Esophagus muscularis mucosa (tissue), 4 donors: Measurements from ENCODE around the gene SLC44A2. TPM values are rescaled to one million over a fixed set of nuclear protein-coding genes. Genes with fewer than 3 reads are reported as not detected.

Experiments
- DNase-seq: peaks from one replicate; pipeline ENCODE4 v3.0.0-alpha.2; 2017; ENCODE audit errors: extremely low spot score
- H3K27ac ChIP-seq, 4 donors: fragments of 200-600 bp; sonication (generic); replicated peaks in 1 of 4; 1 replicate in 3 of 4; 2 replicates in 1 of 4; pipeline ENCODE4 v1.5.1; 2016 to 2019; ENCODE audit warnings: mild to moderate bottlenecking in 1 of 4
- H3K27me3 ChIP-seq, 4 donors: fragments of 200-600 bp; sonication (generic); one replicate each; pipeline versions ENCODE4 v1.5.1 to v1.6.0; 2016 to 2019
- H3K36me3 ChIP-seq, 4 donors: fragments of 200-600 bp; sonication (generic); one replicate each; pipeline ENCODE4 v1.5.1; 2016 to 2019
- H3K4me1 ChIP-seq, 4 donors: fragments of 200-600 bp; sonication (generic); one replicate each; pipeline ENCODE4 v1.5.1; 2016 to 2019
- H3K4me3 ChIP-seq, 4 donors: fragments of 200-600 bp; sonication (generic); 1 replicate in 2 of 4; 2 replicates in 2 of 4; pipeline ENCODE4 v1.5.1; 2016 to 2019; ENCODE audit warnings: mild to moderate bottlenecking in 4 of 4, moderate library complexity in 1 of 4
- H3K9me3 ChIP-seq, 4 donors: fragments of 200-600 bp; sonication (generic); 1 replicate in 3 of 4; 2 replicates in 1 of 4; pipeline ENCODE4 v1.5.1; 2016 to 2019
- CTCF ChIP-seq, 3 experiments: fragments of 200-600 bp in 2 of 3; fragments of 450-650 bp in 1 of 3; sonication (generic) in 2 of 3; IDR thresholded peaks; one replicate each; pipeline ENCODE4 v1.5.1; 2017 to 2019; ENCODE audit warnings: antibody characterized with exemption in 3 of 3, mild to moderate bottlenecking in 2 of 3, moderate library complexity in 1 of 3
- EP300 ChIP-seq: sonication (generic); formaldehyde crosslinking; IDR thresholded peaks from one replicate; pipeline ENCODE4 v1.6.1; 2017; ENCODE audit warnings: antibody characterized with exemption
- POLR2A ChIP-seq: fragments of 450-650 bp; IDR thresholded peaks from one replicate; pipeline ENCODE4 v1.6.1; 2017; ENCODE audit warnings: antibody characterized with exemption, moderate library complexity, mild to moderate bottlenecking, low read depth
- POLR2AphosphoS5 ChIP-seq, 2 donors: sonication (generic); formaldehyde crosslinking; IDR thresholded peaks; one replicate each; pipeline ENCODE4 v1.6.1; 2017; ENCODE audit warnings: antibody characterized with exemption in 2 of 2
- WGBS: methylation state at CpG from one replicate; pipeline ENCODE4 v1.1.5; 2018; 5-methylcytosine and 5-hydroxymethylcytosine counted together
- intact Hi-C: fragments of 100-400 bp; cut with DNase I; formaldehyde crosslinking; loops from one replicate; pipeline ENCODE4 v1.15.1; 2023
- total RNA-seq, 4 donors: library from RNA; depleted of rRNA; stranded (reverse); fragments of >200 nt; gene quantifications; one replicate each; pipeline versions ENCODE4 v1.1.0 to v1.2.1, GENCODE V29; 2016

The SLC44A2 gene
- total RNA-seq, 4 donors from 2014 or later, result 26.2 to 71.2 (median 46.1) TPM

- H3K4me1 ChIP-seq, result peaks cover 15 to 36% (median 23%) of the 10 kb centered on the region in 4 donors
- 14% methylated on average over 11 of the region's 14 CpGs for WGBS
Measured at GRCh38 chr19:10644260-10645007, 19.1 kb downstream of the SLC44A2 start.

GRCh38 chr19:10646456-10647159 is 21.3 kb downstream of the SLC44A2 start:
- Histone ChIP-seq H3K4me1 (peaks cover 15 to 37% (median 24%) of the 10 kb centered on the region in 4 donors), H3K9me3 (no peaks in the 10 kb centered on the region), H3K27me3 (no peaks in the 10 kb centered on the region), H3K27ac (no peak overlapping the region), H3K36me3 (peaks cover 6 to 26% (median 18%) of the 10 kb centered on the region in 4 donors), H3K4me3 (no peak overlapping the region)
- no peak for DNase-seq
- intact Hi-C loops, result no loop called here
- TF ChIP-seq POLR2AphosphoS5 (IDR thresholded peaks at IDR 0.05), result no peak
- 81% methylated on average over 12 of the region's 12 CpGs for WGBS

More at GRCh38 chr19:10644260-10645007, 19.1 kb downstream of the SLC44A2 start:
- Histone ChIP-seq H3K27me3 (no peaks in the 10 kb centered on the region), H3K9me3 (no peaks in the 10 kb centered on the region), H3K4me3 (no peak overlapping the region), H3K27ac (peak overlapping the region; percentile 58 to 71 (median 60)), H3K36me3 (peaks cover 6 to 47% (median 38%) of the 10 kb centered on the region in 4 donors)
- no peak for DNase-seq
- intact Hi-C loops, result loop anchor here (1.0 kb wide), 1 partner anchor 63 kb away; no protein-coding TSS in a partner anchor
- TF ChIP-seq POLR2AphosphoS5 (IDR thresholded peaks at IDR 0.05), result peak in 1 of 2 donors; percentile 50
- TF ChIP-seq POLR2A, result no peak
- peak; percentile 80 to 95 (median 84) for TF ChIP-seq CTCF (IDR thresholded peaks at IDR 0.05)

GRCh38 chr19:10648360-10648759 is 23.0 kb downstream of the SLC44A2 start:
- intact Hi-C loops, result no loop called here
- TF ChIP-seq POLR2A, result no peak

GRCh38 chr19:10651851-10652250 is 26.5 kb downstream of the SLC44A2 start:
- TF ChIP-seq CTCF (IDR thresholded peaks at IDR 0.05) (no peak), EP300 (no peak), POLR2A (no peak), POLR2AphosphoS5 (IDR thresholded peaks at IDR 0.05) (no peak)
- intact Hi-C loops, result no loop called here
- Histone ChIP-seq H3K4me3 (no peak overlapping the region), H3K4me1 (peaks cover 27 to 38% (median 37%) of the 10 kb centered on the region in 4 donors), H3K9me3 (no peaks in the 10 kb centered on the region), H3K27me3 (no peaks in the 10 kb centered on the region), H3K36me3 (peaks cover 0 to 7% (median 0%) of the 10 kb centered on the region in 4 donors), H3K27ac (peak overlapping the region in 1 of 4 donors; percentile 94)
- no peak for DNase-seq
- 74% methylated on average over 4 of the region's 4 CpGs for WGBS

More at GRCh38 chr19:10648360-10648759, 23.0 kb downstream of the SLC44A2 start:
- no peak overlapping the region for H3K27ac ChIP-seq
- 89% methylated on average over 4 of the region's 4 CpGs for WGBS
- peaks cover 0 to 8% (median 6%) of the 10 kb centered on the region in 4 donors for H3K36me3 ChIP-seq
- peaks cover 26 to 44% (median 33%) of the 10 kb centered on the region in 4 donors for H3K4me1 ChIP-seq
- H3K4me3 ChIP-seq, result no peak overlapping the region
- H3K27me3 ChIP-seq, result no peaks in the 10 kb centered on the region
- no peak for DNase-seq
- H3K9me3 ChIP-seq, result no peaks in the 10 kb centered on the region

- 0% methylated on average over 9 of the region's 18 CpGs for WGBS
- H3K27me3 ChIP-seq, result no peaks in the 10 kb centered on the region
- H3K4me3 ChIP-seq, result peak overlapping the region; percentile 83 to 100 (median 96)
- peaks cover 0 to 14% (median 0%) of the 10 kb centered on the region in 4 donors for H3K36me3 ChIP-seq
- H3K9me3 ChIP-seq, result no peaks in the 10 kb centered on the region
- intact Hi-C loops, result no loop called here
- TF ChIP-seq CTCF (IDR thresholded peaks at IDR 0.05) (peak in 1 of 3 experiments; percentile 3), POLR2A (no peak)
- peaks cover 27 to 52% (median 51%) of the 10 kb centered on the region in 4 donors for H3K4me1 ChIP-seq
- no peak for DNase-seq
- peak overlapping the region; percentile 94 to 97 (median 96) for H3K27ac ChIP-seq
Measured at GRCh38 chr19:10653482-10653731, 28.1 kb downstream of the SLC44A2 start.
